SW 1271 (cell line): ENCODE data around the gene MINDY3.
"Not testable (repeated sequence)": the region's sequence is repeated elsewhere in the genome, so short reads cannot be mapped to it uniquely, and the experiment has no call there.

ENCODE experiments used
- DNase-seq, 2 experiments: peaks; one replicate each; lab custom pipeline; 2025; lab: John Stamatoyannopoulos, UW

Gene MINDY3

DNA sequence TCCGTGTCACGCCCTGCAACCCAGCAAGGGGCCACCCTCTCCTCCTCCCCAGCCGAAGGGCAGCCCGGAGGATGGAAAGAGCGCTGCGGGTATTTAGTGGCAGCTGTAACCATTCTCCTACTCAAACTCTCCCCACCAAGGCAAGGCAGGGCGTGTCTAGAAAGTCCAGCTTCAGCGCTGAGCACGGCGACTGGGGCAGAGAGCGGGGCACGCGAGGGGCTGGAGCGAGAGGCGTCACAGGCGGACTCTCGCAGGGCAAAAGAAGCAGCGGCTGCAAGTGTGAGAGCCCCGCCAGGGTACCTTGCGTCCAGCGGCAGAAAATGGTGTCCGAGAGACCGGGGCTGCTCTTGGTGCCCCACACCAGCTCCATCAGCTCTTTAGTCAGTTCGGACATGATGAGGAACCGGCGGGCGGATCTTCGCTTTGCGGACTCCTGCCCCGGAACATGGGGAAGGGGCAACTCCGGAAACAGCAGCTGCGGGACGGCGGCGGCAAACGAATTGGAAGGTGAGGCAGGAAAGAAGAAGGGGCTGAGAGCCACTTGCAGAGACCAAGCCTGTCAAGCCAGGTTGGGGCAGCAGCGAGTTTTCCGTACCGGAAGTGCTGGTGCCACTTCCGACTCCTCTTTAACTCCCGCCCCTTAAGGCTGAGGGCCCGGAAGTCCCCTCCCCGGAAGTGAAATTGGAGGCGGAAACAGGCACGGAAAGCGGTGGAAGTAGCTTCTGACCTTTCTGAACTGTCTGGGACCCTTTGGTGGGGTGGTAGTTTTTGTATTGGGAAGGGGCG lies at the start of gene MINDY3:
Gene MINDY3 (minus strand): TSS at position 602 of the 786 bp plus-strand sequence. CDS start 208 bp downstream, at position 394.
- peak; percentile 22 to 73 for DNase-seq

DNA sequence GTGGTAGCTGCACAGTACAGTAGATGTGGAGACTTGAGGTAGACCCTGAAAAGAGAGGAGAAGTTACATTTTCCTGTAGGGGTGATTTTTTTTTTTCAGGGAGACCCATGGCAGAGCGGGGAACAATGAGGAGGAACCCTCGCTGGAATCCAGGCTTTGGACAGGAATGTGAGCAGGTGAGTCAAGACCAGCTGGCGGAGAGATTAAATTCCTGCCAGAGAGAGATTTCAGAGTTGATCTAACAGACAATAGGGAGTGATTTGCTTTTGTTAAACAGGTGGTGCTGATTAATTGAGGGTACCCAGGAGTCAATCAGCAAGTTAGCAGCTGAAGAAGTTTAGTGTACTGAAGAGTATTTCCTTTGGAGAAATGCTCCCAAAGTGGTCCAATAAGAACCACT lies 41.6 kb upstream of the MINDY3 start:
- DNase-seq: no peak

DNA sequence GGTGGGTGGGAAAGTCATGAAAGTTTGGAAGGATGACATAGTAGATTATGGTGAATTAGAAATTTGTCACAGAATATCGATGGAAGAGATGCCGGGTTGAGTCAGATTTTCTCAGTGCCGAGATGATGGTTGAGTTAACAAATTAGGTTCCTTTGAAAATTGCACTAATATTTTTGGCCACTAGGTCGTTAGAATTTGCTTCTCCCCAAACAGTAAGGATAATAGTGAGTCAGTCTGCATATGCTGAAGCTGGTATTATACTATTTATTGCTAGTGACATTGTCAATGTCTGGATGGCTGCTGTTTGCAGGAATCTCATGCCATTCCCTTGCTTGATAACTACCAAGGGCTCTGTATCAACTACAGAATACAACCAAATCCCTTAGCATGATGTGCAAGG lies 37.7 kb upstream of the MINDY3 start:
- DNase-seq: peak in 1 of 2 experiments; percentile 11

DNA sequence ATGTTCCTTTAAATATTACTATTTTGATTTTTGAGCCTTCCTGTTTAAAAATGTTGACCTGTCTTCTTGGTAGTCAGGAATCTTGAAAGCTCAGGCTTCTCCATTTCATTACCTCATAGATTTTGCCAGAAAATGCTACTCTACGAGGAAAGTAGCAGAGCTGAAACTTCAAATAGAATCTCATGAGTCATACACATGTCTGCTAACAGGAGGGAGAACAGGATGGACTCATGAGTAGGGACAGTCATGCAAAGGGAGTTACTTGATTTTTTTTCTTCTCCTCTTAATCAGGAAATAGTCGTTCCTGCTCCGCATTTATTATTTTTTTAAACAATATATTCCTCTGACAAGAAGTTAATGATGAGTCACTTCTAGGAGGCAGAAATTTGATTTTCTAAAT lies 37.0 kb upstream of the MINDY3 start:
- DNase-seq: no peak

DNA sequence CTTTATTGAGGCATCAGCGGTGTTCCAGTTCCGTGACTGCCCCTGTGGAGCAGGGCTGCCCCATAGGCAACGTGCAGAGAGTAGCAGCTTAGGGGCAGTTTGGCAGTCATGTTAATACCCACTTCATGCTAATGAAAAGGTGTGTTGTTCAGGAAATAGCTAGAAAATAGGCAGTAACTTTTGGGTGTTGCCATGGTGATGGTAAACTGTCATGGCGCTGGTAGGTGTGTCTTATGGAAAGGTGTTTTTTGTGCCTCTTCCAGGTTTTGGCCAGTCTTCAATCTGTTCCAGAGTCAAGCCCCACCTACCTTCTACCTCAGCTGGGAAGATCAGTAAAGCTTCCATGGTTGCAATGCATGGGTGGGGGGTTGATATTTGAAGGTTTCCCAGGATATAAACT lies 36.3 kb upstream of the MINDY3 start:
- no peak for DNase-seq

DNA sequence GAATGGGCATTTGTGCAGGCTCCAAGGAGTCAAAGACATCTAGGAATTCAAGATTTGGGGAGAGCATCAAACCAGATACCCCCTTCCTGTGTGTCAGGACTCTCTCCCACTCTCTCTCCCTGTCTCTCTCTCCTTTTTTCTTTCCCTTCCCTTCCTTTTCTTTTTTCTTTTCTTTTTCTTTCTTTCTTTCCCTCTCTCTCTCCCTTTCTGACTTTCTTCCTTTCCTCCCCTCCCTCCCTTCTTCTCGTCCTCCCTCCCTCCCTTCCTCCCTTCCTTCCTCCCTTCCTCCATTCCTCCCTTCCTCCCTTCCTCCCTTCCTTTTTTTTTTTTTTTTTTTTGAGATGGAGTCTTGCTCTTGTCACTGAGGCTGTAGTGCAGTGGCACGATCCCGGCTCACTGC lies 24.1 kb upstream of the MINDY3 start:
- DNase-seq: no peak

DNA sequence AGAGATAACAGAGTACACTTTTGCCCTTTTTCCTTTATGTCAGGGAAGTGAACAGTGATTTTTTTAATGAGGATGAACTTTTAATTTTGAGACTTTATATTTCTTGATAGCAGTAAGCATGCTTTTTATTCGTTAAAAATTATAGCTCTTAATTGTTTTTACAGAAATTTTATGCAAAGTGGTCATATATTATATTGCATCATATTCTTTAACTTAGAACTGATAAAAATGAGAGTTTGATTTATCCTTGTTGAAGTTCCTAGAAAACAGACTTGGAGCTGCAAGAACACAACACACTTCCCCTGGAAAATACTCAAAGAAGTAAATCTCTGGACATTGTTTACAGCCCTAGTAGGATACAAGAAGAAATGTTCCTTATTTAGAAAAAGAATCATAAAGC lies 21.2 kb upstream of the MINDY3 start:
- DNase-seq: no peak

DNA sequence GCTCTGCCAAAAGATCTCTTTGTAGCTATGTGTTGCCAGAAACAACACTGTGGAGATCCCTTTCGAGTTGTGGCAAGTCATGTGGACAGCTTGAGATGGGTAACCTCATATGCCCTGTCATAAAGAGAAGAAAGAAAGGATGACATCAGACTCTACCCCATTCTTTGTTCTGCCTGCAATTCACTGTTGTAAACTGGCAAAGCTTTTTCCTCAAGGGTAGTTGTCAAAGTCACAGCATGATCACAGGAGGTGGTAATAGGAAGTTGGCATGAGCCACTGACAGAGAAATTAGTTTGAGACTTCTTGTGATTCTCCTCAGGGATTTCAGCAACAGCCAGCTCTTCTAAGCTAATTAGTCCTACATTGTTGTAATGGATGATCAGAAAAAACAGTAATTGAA lies 19.4 kb upstream of the MINDY3 start:
- no peak for DNase-seq

DNA sequence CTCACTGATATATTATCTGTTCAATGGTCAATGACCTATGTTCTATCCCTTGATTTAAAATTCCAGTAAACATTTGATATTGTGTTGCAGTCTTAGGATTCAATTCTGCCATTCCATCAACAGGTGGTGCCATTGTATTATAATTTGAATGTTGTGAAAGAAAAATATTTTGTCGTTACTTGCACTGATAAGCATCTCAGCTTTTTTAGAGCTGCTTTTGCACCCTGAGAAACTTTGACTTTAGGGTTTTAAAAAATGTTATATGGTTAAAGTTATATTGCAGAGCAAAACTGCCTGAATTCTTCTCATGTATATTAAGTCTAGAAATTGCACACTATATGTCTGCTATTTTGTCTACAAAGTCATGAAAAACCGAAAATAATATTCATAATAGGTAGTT lies 18.8 kb upstream of the MINDY3 start:
- peak in 1 of 2 experiments; percentile 33 for DNase-seq

DNA sequence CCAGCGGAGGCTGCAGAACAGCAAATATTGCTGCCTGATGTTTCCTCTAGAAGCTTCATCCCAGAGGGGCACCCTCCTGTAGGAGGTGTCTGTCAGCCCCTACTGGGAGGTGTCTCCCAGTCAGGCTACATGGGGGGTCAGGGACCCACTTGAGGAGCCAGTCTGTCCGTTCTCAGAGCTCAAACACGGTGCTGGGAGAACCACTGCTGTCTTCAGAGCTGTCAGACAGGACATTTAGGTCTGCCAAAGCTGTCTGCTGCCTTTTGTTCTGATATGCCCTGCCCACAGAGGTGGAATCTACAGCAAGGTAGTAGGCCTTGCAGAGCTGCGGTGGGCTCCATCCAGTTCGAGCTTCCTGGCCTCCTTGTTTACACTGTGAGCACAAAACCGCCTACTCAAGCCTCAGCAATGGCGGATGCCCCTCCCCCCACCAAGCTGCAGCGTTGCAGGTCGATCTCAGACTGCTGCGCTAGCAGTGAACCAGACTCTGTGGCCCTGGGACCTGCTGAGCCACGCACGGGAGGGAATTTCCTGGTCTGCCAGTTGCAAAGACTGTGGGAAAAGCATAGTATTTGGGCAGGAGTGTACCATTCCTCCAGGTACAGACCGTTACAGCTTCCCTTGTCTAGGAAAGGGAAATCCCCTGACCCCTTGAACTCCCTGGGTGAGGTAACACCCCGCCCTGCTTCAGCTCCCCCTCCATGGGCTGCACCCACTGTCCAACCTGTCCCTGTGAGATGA lies 17.7 kb upstream of the MINDY3 start:
- no peak for DNase-seq

DNA sequence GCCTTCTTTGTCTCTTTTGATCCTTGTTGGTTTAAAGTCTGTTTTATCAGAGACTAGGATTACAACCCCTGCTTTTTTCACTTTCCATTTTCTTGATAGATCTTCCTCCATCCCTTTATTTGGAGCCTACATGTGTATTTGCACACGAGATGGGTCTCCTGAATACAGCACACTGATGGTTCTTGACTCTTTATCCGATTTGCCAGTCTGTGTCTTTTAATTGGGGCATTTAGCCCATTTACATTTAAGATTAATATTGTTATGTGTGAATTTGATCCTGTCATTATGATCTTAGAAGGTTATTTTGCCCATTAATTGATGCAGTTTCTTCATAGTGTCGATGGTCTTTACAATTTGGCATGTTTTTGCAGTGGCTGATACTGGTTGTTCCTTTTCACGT lies 16.0 kb upstream of the MINDY3 start:
- DNase-seq: not testable (repeated sequence)

DNA sequence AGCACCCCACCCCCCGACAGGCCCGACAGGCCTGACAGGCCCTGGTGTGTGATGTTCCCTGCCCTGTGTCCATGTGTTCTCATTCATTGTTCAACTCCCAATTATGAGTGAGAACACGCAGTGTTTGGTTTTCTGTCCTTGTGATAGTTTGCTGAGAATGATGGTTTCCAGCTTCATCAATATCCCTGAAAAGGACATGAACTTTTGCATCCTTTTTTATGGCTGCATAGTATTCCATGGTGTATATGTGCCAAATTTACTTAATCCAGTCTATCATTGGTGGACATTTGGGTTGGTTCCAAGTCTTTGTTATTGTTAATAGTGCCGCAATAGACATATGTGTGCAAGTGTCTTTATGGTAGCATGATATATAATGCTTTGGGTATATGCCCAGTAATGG lies 12.3 kb upstream of the MINDY3 start:
- DNase-seq: not testable (repeated sequence)

DNA sequence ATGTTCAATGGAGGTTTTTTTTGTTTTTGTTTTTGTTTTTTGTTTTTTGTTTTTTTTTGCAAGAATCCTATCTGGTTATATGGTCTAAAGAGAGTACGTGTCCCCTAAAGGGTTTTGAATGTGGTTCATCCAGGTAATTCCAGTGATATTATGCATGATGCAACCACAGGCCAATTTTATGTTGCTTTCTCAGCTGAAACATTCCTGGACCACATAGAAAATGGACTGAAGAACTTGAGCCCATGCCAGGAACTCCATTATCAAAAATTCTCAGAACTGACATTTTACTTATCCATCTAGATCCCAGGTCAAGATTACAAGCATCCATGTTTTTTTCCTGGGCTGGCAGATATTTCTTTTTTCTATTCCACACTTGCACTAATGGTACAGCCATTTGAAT lies 11.5 kb upstream of the MINDY3 start:
- DNase-seq: no peak

DNA sequence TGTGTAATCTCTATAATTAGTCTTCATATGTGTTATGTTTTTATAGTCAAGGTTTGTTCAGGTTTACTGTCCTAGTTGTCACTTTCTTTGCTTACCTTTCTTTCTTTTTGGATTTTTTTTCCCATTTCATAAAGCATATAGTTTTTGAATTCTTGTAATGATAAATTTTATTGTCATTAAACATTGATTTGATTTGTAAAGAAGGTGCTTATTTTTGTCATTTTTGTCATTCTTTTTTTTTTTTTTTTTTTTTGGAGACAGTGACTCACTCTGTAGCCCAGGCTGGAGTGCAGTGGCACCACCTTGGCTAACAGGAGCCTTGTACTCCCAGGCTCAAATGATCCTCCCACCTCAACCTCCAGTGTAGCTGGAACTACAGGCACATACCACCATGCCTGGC lies 9.6 kb upstream of the MINDY3 start:
- no peak for DNase-seq

DNA sequence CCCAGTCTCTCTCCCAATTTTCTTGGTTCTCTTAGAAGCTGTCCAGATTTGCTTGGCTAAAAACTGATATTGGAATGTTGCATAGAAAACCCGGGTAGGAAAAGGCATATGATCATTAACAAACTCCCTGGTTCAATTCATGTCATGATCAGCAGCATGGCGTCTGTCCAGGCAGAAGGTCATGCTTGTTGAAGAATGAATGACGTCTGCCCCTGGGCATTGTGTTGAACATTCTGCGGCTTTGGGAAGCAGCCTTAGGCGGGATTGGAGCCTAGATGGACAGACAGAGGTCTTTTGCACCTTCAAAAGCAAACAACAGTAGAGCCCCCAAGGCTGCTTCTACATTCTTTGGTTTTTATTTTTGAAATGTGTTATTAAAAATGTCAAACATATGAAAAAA lies 7.7 kb upstream of the MINDY3 start:
- no peak for DNase-seq

DNA sequence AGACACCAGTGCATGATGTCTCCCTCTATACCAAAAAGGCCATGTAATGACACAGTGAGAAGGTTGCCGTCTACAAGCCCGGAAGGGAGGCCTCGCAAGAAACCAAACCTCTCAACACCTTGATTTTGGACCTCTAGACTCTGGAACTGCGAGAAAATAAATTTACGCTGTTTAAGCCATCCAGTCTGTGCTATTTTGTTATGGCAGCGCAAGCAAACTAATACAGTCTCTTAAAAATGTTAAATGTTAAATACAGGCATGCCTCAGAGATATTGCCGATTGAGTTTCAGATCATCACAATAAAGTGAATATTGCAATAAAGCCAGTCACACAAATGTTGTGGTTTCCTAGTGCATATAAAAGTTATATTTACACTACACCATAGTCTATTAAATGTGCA lies 5.0 kb upstream of the MINDY3 start:
- no peak for DNase-seq

DNA sequence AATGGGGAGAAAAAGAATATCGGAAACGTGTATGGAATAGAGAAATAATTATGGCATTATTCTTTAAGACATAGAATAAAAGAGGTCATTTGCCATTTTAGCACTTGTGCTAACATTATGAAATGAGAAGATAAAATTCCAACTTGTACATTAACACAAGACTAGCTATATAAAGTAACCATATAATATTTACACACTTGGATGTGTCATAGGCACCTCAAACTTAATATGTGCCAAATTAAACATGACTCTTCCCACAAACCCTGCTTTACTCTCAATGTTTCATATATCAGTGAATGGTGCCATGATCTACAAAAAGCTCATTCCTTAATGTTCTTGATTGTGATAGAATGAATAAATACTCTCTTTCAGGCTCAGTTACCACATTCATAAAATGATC lies 4.1 kb upstream of the MINDY3 start:
- no peak for DNase-seq

DNA sequence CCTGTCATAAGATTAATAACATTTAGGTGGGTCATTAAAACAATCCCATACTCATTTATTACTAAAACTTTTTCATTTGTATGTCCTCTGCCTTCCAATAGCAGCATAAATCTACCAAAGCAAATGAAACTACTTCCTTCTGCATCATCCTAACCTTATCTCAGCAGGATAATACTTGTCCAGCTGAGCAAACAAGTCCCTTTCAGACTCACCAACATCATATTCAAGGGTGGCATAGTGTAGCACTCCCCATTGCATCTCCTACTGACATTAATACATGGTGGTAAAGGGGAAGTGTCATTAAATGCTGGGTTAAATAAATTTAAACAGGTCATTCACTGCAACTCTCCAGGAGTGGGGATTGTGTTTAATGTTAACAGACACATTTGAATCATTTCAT lies 3.4 kb upstream of the MINDY3 start:
- no peak for DNase-seq

DNA sequence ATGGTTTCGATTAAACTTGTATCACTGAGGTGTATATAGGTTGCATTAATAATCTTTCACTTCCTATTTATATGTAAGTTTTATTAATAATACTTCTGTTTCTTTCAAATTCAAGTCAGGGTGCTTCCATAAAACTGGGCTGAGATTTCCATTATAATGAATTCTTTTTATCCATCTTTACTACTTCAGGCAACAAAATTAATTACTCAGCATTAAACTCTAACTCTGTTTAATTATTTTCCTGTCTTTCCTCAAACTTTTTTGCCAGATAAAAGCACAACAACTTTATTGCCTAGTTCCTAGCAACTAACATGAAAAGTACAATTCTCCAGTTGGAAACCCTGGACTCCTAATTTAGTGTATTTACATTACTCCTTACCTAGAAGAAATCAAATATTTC lies 3.0 kb upstream of the MINDY3 start:
- DNase-seq: no peak

DNA sequence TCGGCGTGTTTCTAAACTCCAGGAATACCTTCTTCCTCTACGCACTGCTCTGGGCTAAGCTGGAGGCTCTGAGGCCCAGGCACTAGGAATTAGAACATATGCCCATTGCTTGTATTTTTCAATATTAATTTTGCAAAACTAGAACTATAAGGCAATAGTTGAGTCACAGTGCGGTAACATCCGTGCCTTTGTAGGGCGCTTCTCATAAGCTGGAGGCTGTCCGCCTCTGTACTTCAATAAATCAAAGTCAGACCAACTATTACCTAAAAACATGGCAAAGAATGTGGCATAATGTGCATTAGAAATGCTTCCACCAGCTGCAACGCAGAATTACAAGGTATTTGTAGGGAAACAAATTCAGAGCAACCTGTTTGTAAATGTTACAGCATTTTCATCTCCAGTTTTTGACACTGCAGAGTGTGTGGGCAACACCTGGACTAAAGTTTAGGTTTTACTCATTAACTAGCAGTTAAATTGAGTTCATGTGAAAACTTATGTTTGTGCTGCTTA lies 440 bp upstream of the MINDY3 start:
- DNase-seq: no peak

DNA sequence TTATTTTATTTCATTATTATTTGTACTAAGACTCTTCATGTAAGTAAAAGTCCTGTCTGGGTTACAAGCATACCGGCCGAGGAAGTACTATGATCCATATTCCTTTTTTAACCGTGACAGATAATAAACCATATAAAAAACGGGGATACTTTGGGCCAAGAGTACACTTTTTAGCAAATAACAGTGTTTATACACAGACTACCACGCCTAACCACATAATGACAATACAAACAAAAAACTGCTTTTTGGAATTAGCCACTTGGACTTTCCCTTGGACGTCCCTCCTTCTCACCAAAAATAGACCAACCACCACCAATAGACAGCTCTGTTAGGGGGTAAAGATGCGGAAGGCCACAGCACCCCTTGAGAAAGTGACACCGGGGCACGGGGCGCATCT lies 800 bp downstream of the MINDY3 start:
- no peak for DNase-seq

DNA sequence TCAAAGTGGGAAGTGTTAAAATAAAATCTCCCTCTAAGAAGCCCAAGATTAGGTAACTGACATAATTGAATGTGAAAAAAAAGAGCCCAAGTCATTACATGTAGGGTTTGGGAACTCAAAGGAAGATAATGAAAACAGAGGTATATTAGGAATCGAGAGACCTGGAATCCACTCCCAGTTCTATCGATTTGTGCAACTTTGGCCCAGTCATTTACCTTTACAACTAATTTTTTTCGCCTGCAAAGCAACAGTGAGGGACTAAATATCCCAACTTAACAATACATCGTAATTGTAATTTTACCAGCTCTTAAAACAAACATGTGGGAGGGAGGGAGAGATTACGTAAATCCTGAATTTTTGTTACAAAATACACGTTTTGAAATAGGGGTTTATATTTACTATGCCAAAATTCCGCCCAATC lies 1.4 kb downstream of the MINDY3 start:
- no peak for DNase-seq

DNA sequence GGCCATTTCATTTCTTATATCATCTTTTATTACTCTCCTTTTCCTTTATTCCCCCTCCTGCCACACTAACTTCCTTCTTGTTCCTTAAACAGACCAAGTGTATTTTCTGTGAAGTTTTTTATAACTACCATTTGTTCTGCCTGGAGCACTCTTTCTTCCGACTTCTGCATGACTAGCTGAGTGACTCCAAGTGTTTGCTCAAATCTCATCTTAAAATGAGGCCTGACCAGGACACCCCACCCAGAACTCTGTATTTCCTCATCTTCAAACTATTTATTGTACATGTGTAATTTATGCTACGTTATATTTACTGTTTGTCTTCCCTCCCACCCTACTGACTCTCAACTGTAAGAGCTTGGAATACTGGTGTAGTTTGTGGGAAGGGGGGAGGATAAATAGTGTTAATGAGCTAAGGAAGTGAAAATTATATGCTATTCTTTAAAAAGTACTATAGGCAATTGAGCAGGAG lies 3.2 kb downstream of the MINDY3 start:
- DNase-seq: no peak
